Muscle layer of duodenum (tissue), 2 donors: ENCODE measurements around the gene PPP2CA.
"Not testable (repeated sequence)": the region's sequence is repeated elsewhere in the genome, so short reads cannot be mapped to it uniquely, and the experiment has no call there.

Experiments
- H3K27ac ChIP-seq: one replicate; pipeline ENCODE4 v1.7.0; 2013; ENCODE audit warnings: mild to moderate bottlenecking, low read length
- H3K27me3 ChIP-seq: one replicate; pipeline ENCODE4 v1.7.0; 2013; ENCODE audit warnings: low read depth, mild to moderate bottlenecking, control low read depth, low read length
- H3K36me3 ChIP-seq, 2 donors: one replicate each; pipeline ENCODE4 v1.7.0; 2013; ENCODE audit warnings: low read length in 2 of 2, control low read depth in 1 of 2, mild to moderate bottlenecking in 1 of 2; ENCODE audit not compliant: insufficient read depth in 2 of 2, control insufficient read depth in 1 of 2
- H3K4me1 ChIP-seq, 2 donors: one replicate each; pipeline ENCODE4 v1.7.0; 2013; ENCODE audit warnings: low read length in 2 of 2, mild to moderate bottlenecking in 2 of 2, control low read depth in 1 of 2, moderate library complexity in 1 of 2; ENCODE audit not compliant: insufficient read depth in 2 of 2, control insufficient read depth in 1 of 2
- H3K4me3 ChIP-seq, 2 donors: one replicate each; pipeline ENCODE4 v1.7.0; 2013; ENCODE audit warnings: low read length in 2 of 2, low read depth in 1 of 2, mild to moderate bottlenecking in 1 of 2
- H3K9me3 ChIP-seq, 2 donors: one replicate each; pipeline ENCODE4 v1.7.0; 2013; ENCODE audit warnings: low read length in 2 of 2, control low read depth in 1 of 2, mild to moderate bottlenecking in 1 of 2; ENCODE audit not compliant: control insufficient read depth in 1 of 2
- donor health status: healthy.

PPP2CA gene

DNA sequence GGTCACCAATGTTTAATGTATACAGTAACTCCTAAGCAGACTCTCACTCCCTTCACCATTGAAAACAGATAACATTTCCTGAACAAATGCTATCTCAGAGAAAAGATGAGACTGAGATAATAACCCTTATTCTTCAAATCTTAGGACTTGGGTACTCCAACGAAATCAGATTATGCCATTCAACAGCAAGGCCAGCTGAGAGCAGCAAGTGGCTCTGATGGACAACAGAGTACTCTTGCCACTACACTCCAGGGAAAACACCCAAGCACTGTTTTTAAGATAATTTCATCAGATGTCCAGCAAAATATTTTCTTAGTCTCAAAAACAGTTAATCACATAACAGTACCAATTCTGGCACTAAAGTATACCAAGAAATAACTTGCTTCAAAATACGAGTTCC lies 10.1 kb downstream of the PPP2CA start:
- Histone ChIP-seq H3K4me1 (peaks cover 0 to 63% of the 10 kb centered on the region in 2 donors), H3K4me3 (no peak overlapping the region), H3K27ac (no peak overlapping the region), H3K9me3 (no peaks in the 10 kb centered on the region), H3K36me3 (no peaks in the 10 kb centered on the region), H3K27me3 (no peaks in the 10 kb centered on the region)

- H3K9me3 ChIP-seq, H3K4me3 ChIP-seq, H3K27ac ChIP-seq, H3K27me3 ChIP-seq, H3K36me3 ChIP-seq: not testable (repeated sequence)
- H3K4me1 ChIP-seq, result peaks cover 0 to 56% of the 10 kb centered on the region in 2 donors
Measured at GRCh38 chr5:134211263-134212031, 14.4 kb downstream of the PPP2CA start.

DNA sequence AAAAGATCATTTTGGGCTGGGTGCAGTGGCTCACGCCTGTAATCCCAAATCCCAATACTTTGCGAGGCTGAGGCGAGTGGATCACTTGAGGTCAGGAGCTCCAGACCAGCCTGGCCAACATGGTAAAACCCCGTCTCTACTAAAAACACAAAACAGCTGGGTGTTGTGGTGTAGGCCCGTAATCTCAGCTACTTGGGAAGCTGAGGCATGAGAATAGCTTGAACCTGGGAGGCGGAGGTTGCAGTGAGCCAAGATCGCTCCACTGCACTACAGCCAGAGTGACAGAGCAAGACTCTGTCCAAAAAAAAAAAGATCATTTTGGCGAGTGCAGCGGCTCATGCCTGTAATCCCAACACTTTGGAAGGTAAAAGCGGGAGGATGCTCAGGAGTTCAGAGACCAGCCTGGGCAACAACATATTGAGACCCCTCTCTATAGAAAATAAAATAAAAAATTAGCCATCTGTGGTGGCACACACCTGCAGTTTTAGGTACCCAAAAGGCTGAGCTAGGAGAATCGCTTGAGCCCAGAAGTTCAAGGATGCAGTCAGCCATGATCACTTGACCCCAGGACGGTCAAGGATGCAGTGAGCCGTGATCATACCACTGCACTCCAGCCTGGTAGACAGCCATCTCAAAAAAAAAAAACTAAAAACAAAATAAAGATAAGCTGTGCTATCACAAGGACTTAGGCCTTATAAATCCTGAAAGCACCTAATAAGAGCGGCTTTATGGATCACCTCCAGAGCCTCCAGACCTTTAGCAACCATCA lies 16.2 kb downstream of the PPP2CA start:
- Histone ChIP-seq H3K4me3 (no peak overlapping the region), H3K4me1 (peaks cover 0 to 48% of the 10 kb centered on the region in 2 donors), H3K27me3 (no peaks in the 10 kb centered on the region), H3K27ac (no peak overlapping the region), H3K9me3 (no peaks in the 10 kb centered on the region), H3K36me3 (peaks cover 0 to 6% of the 10 kb centered on the region in 2 donors)

- Histone ChIP-seq H3K27me3 (no peaks in the 10 kb centered on the region), H3K9me3 (no peaks in the 10 kb centered on the region), H3K36me3 (peaks cover 6 to 16% of the 10 kb centered on the region in 2 donors), H3K4me3 (no peak overlapping the region), H3K4me1 (peaks cover 0 to 48% of the 10 kb centered on the region in 2 donors), H3K27ac (no peak overlapping the region)
Measured at GRCh38 chr5:134207696-134208095, 18.2 kb downstream of the PPP2CA start.

DNA sequence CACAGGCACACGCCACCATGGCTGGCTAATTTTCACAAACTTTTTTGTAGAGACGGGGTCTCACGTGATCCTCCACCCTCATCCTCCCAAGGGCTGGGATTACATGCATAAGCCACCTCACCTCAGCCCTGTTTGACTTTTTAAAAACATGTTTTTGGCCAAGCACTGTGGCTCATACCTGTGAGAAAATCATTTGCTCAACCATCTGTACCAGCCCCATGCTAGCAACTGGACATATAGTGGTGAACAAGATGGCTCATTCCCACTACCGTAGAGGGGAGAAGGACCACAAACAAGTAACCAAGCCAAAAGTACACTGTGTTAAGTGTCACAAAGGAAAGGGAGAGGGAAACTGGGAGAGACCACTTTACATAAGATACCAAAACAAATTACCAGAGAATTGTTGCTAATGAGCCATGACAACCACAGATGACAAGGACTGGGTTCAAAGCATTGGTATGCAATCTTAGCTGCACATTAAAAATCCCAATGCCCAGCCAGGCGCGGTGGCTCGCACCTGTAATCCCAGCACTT lies 19.2 kb downstream of the PPP2CA start:
- H3K4me1 ChIP-seq, result peaks cover 0 to 48% of the 10 kb centered on the region in 2 donors
- no peaks in the 10 kb centered on the region for H3K27me3 ChIP-seq
- peaks cover 8 to 21% of the 10 kb centered on the region in 2 donors for H3K36me3 ChIP-seq
- no peaks in the 10 kb centered on the region for H3K9me3 ChIP-seq
- H3K4me3 ChIP-seq, result no peak overlapping the region
- no peak overlapping the region for H3K27ac ChIP-seq

GRCh38 chr5:134204575-134204974 lies 21.3 kb downstream of the PPP2CA start:
- no peaks in the 10 kb centered on the region for H3K27me3 ChIP-seq
- H3K4me1 ChIP-seq, result peaks cover 0 to 27% of the 10 kb centered on the region in 2 donors
- H3K27ac ChIP-seq, result no peak overlapping the region
- no peak overlapping the region for H3K4me3 ChIP-seq
- H3K36me3 ChIP-seq, result peaks cover 29 to 41% of the 10 kb centered on the region in 2 donors
- H3K9me3 ChIP-seq, result no peaks in the 10 kb centered on the region

DNA sequence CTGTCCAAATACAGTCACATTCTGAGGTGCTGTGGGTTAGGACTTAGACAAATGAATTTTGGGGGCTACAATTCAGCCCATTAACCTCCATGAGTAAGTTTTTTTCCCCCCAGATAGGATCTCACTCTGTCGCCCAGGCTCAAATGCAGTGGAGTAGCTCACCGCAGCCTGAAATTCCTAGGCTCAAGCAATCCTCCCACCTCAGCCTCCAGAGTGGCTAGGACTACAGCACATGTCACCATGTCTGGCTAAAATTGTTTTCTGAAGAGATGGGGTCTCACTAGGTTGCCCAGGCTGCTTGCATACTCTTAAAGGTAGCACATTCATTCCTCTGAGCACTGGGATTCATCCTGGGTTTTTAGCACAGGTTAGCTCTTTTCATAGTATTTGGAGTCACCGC lies 22.2 kb downstream of the PPP2CA start:
- H3K27ac ChIP-seq, result no peak overlapping the region
- no peaks in the 10 kb centered on the region for H3K27me3 ChIP-seq
- peaks cover 38 to 51% of the 10 kb centered on the region in 2 donors for H3K36me3 ChIP-seq
- peaks cover 0 to 17% of the 10 kb centered on the region in 2 donors for H3K4me1 ChIP-seq
- H3K4me3 ChIP-seq, result no peak overlapping the region
- no peaks in the 10 kb centered on the region for H3K9me3 ChIP-seq

GRCh38 chr5:134195666-134196065 lies 30.2 kb downstream of the PPP2CA start:
- Histone ChIP-seq H3K4me1 (no peaks in the 10 kb centered on the region), H3K4me3 (no peak overlapping the region), H3K27ac (no peak overlapping the region), H3K36me3 (peaks cover 33 to 43% of the 10 kb centered on the region in 2 donors), H3K27me3 (no peaks in the 10 kb centered on the region), H3K9me3 (no peaks in the 10 kb centered on the region)

GRCh38 chr5:134189031-134189430 lies 36.8 kb downstream of the PPP2CA start:
- H3K27ac ChIP-seq, result no peak overlapping the region
- H3K9me3 ChIP-seq, result no peaks in the 10 kb centered on the region

DNA sequence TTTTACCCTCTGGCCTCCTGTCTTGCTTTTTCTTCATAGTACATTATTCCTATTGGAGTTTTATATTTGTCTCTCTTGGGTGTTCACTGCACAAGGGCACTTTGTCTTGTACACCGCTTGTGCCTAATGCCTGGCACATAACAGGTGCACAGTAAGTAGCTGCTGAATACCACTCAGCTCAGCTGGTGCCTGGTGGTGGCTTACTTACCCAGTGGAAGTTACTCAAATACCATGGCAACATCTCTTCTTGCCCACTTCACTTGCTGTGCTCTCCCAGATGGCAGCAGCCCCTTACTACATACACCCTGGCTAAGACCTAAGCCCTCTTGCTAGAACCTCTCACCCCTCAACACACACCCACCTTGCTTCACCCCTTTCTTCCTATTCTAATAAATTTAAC lies 37.8 kb downstream of the PPP2CA start:
- no peaks in the 10 kb centered on the region for H3K4me1 ChIP-seq
- H3K36me3 ChIP-seq, result no peaks in the 10 kb centered on the region
- H3K27ac ChIP-seq, result no peak overlapping the region
- no peak overlapping the region for H3K4me3 ChIP-seq
- no peaks in the 10 kb centered on the region for H3K9me3 ChIP-seq
- no peaks in the 10 kb centered on the region for H3K27me3 ChIP-seq

More at GRCh38 chr5:134189031-134189430, 36.8 kb downstream of the PPP2CA start:
- Histone ChIP-seq H3K27me3 (no peaks in the 10 kb centered on the region), H3K4me3 (no peak overlapping the region), H3K36me3 (no peaks in the 10 kb centered on the region), H3K4me1 (no peaks in the 10 kb centered on the region)
